ENCODE measurements around the gene OSMR.

DNA sequence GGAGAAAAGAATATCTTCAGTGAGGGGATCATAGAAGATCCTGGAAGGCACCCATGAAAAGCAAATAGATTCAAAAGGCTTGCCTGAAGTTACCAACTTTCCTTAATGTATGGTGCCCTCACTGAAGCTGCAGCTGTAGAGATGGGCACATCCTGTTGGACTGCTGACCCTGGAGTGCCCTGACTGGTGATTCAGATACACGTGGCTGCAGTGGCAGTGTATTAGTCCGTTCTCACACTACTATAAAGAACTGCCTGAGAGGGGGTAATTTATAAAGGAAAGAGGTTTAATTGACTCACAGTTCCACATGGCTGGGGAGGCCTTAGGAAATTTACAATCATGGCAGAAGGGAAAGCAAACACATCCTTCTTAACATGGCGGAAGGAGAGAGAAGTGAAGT is 80.3 kb downstream of the OSMR start:
- TF ChIP-seq CTCF (IDR thresholded peaks at IDR 0.05) (no peak), RAD21 (IDR thresholded peaks at IDR 0.05; ENCODE audit: low read length) (no peak), RFX5 (IDR thresholded peaks at IDR 0.05; ENCODE audit: low read length) (no peak), SMC3 (IDR thresholded peaks at IDR 0.05; ENCODE audit: low read depth, low read length) (no peak), POLR2AphosphoS5 (IDR thresholded peaks at IDR 0.05; ENCODE audit: low read depth, low read length) (no peak)
- TF ChIP-seq, protein P1, sequence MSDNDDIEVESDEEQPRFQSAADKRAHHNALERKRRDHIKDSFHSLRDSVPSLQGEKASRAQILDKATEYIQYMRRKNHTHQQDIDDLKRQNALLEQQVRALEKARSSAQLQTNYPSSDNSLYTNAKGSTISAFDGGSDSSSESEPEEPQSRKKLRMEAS (IDR thresholded peaks at IDR 0.05; ENCODE audit: low read depth), result 0 out of 2 replicates have a peak, but pooled peaks have one; percentile 47

Data from SK-N-SH (cell line).